GM12878 (cell line): ENCODE results near the gene ABCA2. TPM values are rescaled to one million over a fixed set of nuclear protein-coding genes. Genes with fewer than 3 reads are reported as not detected.

Source experiments
- ATAC-seq: fragments of 200-7000 bp; cut with Tn5 transposase; 3 replicates; pipeline ENCODE4 v1.9.1; 2020; ENCODE audit warnings: mild to moderate bottlenecking, moderate library complexity
- BruUV-seq: library from RNA; stranded (reverse); fragments of 400-500 nt; replicated peaks from 2 replicates; lab custom pipeline; 2021; lab: Mats Ljungman, UMichigan
- CTCF ChIA-PET: fragments of 300-600 bp; sonication (Branson Sonifier 250); formaldehyde crosslinking; extraction: SDS; loops from one replicate; lab custom pipeline; 2021; ENCODE audit warnings: inconsistent platforms; lab: Yijun Ruan, JAX
- POLR2A ChIA-PET: fragments of 350-600 bp; formaldehyde crosslinking; extraction: SDS; loops from one replicate; lab custom pipeline; 2021; ENCODE audit warnings: inconsistent platforms; lab: Charles Lee
- RAD21 ChIA-PET: fragments of 300-600 bp; sonication (Branson Sonifier 250); formaldehyde crosslinking; loops from one replicate; lab custom pipeline; 2023; ENCODE audit warnings: antibody characterized with exemption; ENCODE audit not compliant: unreplicated experiment; lab: Charles Lee
- SMC1A ChIA-PET: fragments of 300-600 bp; sonication (Branson Sonifier 250); formaldehyde crosslinking; loops from one replicate; lab custom pipeline; 2023; ENCODE audit not compliant: unreplicated experiment, uncharacterized antibody; lab: Charles Lee
- DNase-seq: peaks from one replicate; pipeline ENCODE4 v3.0.0-alpha.2; 2011; ENCODE audit warnings: low read depth, low spot score
- FAIRE-seq: peaks from 3 replicates; lab custom pipeline; 2011; peaks lifted over from hg19 to GRCh38; lab: Jason Lieb, UNC
- H2AFZ ChIP-seq: 2 replicates; pipeline ENCODE4 v1.6.0; 2011; ENCODE audit warnings: low read depth, low read length, control low read depth; ENCODE audit not compliant: control insufficient read depth
- H3K27ac ChIP-seq: 2 replicates; pipeline ENCODE4 v1.5.1; 2011; ENCODE audit warnings: control low read depth; ENCODE audit not compliant: control insufficient read depth, insufficient read depth
- H3K27me3 ChIP-seq, 2 experiments: replicated peaks in 1 of 2; 2 replicates each; pipeline versions ENCODE4 v1.6.0 to v1.6.1; 2011; ENCODE audit warnings: low read length in 1 of 2; ENCODE audit not compliant: control insufficient read depth in 2 of 2, insufficient read depth in 2 of 2
- H3K36me3 ChIP-seq, 2 experiments: 2 replicates each; pipeline ENCODE4 v1.5.1; 2011; ENCODE audit warnings: low read length in 1 of 2; ENCODE audit not compliant: control insufficient read depth in 2 of 2, insufficient read depth in 2 of 2
- H3K4me1 ChIP-seq: 2 replicates; pipeline ENCODE4 v1.6.1; 2011; ENCODE audit warnings: mild to moderate bottlenecking, low read length, moderate library complexity, mixed read lengths; ENCODE audit not compliant: control insufficient read depth, insufficient read depth
- H3K4me2 ChIP-seq: 2 replicates; pipeline ENCODE4 v1.6.0; 2011; ENCODE audit warnings: control low read depth; ENCODE audit not compliant: control insufficient read depth, insufficient read depth
- H3K4me3 ChIP-seq: fragments of 200-600 bp; sonication (generic); 2 replicates; pipeline ENCODE4 v1.5.1; 2016
- H3K79me2 ChIP-seq: 2 replicates; pipeline ENCODE4 v1.6.0; 2011; ENCODE audit warnings: low read length; ENCODE audit not compliant: control insufficient read depth, insufficient read depth
- H3K9ac ChIP-seq: 2 replicates; pipeline ENCODE4 v1.8.0; 2011; ENCODE audit warnings: low read length, control low read depth, mixed read lengths; ENCODE audit not compliant: control insufficient read depth, insufficient read depth
- H3K9me3 ChIP-seq: replicated peaks from 3 replicates; pipeline ENCODE4 v1.5.1; 2011; ENCODE audit warnings: mild to moderate bottlenecking, low read length; ENCODE audit not compliant: control insufficient read depth, insufficient read depth
- H4K20me1 ChIP-seq: 2 replicates; pipeline ENCODE4 v1.6.0; 2011; ENCODE audit not compliant: control insufficient read depth, insufficient read depth
- EZH2 ChIP-seq: IDR thresholded peaks from 2 replicates; pipeline ENCODE4 v1.6.1; 2012; ENCODE audit warnings: low read depth, mild to moderate bottlenecking, control low read depth, inconsistent platforms, low read length, borderline replicate concordance; ENCODE audit not compliant: control insufficient read depth
- IRF5 ChIP-seq: fragments of 450-650 bp; IDR thresholded peaks from 2 replicates; pipeline ENCODE4 v1.6.1; 2017; ENCODE audit warnings: borderline replicate concordance
- JUNB ChIP-seq: IDR thresholded peaks from 2 replicates; pipeline ENCODE4 v1.6.1; 2016; ENCODE audit warnings: antibody characterized with exemption, mild to moderate bottlenecking
- MYB ChIP-seq: fragments of 150-350 bp; IDR thresholded peaks from 2 replicates; pipeline ENCODE4 v1.6.1; 2014; ENCODE audit warnings: mild to moderate bottlenecking, low read depth, low read length, borderline replicate concordance
- PAX5 ChIP-seq: IDR thresholded peaks from 2 replicates; pipeline ENCODE4 v1.6.1; 2011; ENCODE audit warnings: low read depth, low read length, borderline replicate concordance
- TCF3 ChIP-seq: IDR thresholded peaks from 2 replicates; pipeline ENCODE4 v1.6.1; 2012; ENCODE audit warnings: low read depth, mild to moderate bottlenecking, low read length, borderline replicate concordance; ENCODE audit not compliant: insufficient read depth
- ZBED1 ChIP-seq: IDR thresholded peaks from 2 replicates; pipeline ENCODE4 v1.6.1; 2016; ENCODE audit warnings: borderline replicate concordance
- WGBS: methylation state at CpG from one replicate; pipeline ENCODE4 v1.1.6; 2016; ENCODE audit warnings: low lambda C conversion rate; ENCODE audit not compliant: insufficient replicate concordance, insufficient coverage; ENCODE audit errors: missing lambda C conversion rate; 5-methylcytosine and 5-hydroxymethylcytosine counted together
- in situ Hi-C: fragments of 300-500 bp; cut with MboI; formaldehyde crosslinking; loops from 9 replicates; pipeline ENCODE4 v1.14.3; 2018; ENCODE audit warnings: mixed read lengths
- intact Hi-C: fragments of 100-400 bp; cut with micrococcal nuclease; formaldehyde crosslinking; loops from one replicate; pipeline ENCODE4 v1.14.2; 2022; ENCODE audit not compliant: unreplicated experiment
- polyA plus RNA-seq, 11 experiments: library from polyadenylated mRNA; depleted of rRNA in 4 of 11; unstranded in 6 of 11; stranded (reverse) in 5 of 11; fragments of >200 nt; fragmentation: Nextera tagmentation in 4 of 11; fragmentation: Illumina TruSeq in 1 of 11; extraction: Ambion mirVana in 4 of 11; extraction: Trizol in 1 of 11; gene quantifications; 1 replicate in 1 of 11; 2 replicates in 10 of 11; pipeline versions ENCODE4 v1.2.1 to v1.2.3, GENCODE V29; 2011 to 2016; ENCODE audit warnings: inconsistent platforms in 2 of 11, missing spikeins in 2 of 11, low read depth in 1 of 11
- total RNA-seq, 4 experiments: library from RNA; depleted of rRNA in 3 of 4; stranded (reverse); fragments of >200 nt in 3 of 4; fragmentation: Illumina TruSeq in 1 of 4; extraction: Trizol in 1 of 4; gene quantifications; 2 replicates each; pipeline versions ENCODE4 v1.2.1 to v1.2.3, GENCODE V29; 2013 to 2021

Gene ABCA2
- total and polyA plus RNA-seq, 10 of the 15 experiments (the other 5 are each of a cell fraction or from before 2014, with no cell fraction given) = 0.13 to 2.6 (median 0.71) TPM; not detected in 2

- WGBS = 71% methylated on average over 4 of the region's 4 CpGs
- H3K79me2 ChIP-seq = no peaks in the 10 kb centered on the region
- no peak overlapping the region for H2AFZ ChIP-seq
- in situ Hi-C loops (no loop called here), intact Hi-C loops (no loop called here)
- no peak for ATAC-seq
- H3K4me3 ChIP-seq = no peak overlapping the region
- ChIA-PET SMC1A (interaction anchor here (1.8 kb wide), 1 partner anchor 79 kb away, joined by 6 read pairs; no protein-coding TSS in a partner anchor), POLR2A (interaction anchor here (0.6 to 1.4 kb wide), 2 partner anchors 9 to 30 kb away, joined by 3 to 4 read pairs; partner anchors contain the start of gene CLIC3), RAD21 (interaction anchor here (0.9 to 1.0 kb wide), 2 partner anchors 79 to 162 kb away, joined by 3 read pairs; partner anchors contain the start of genes ANAPC2 and SSNA1), CTCF (interaction anchor here (1.1 to 2.9 kb wide), 5 partner anchors 8 to 239 kb away, joined by 4 to 19 read pairs (median 5); partner anchors contain the start of gene AJM1)
- no peaks in the 10 kb centered on the region for H3K9me3 ChIP-seq
- H3K36me3 ChIP-seq = no peaks in the 10 kb centered on the region
- no peak overlapping the region for H3K4me2 ChIP-seq
- no peak overlapping the region for H3K9ac ChIP-seq
- H3K27me3 ChIP-seq = peaks cover 0 to 2% of the 10 kb centered on the region in 2 experiments; a peak in 2 of 4 replicates
- H3K4me1 ChIP-seq = peaks cover 27% of the 10 kb centered on the region
- BruUV-seq = no TSS peak
- no peak for TF ChIP-seq JUNB
- TF ChIP-seq PAX5 = no peak
- no peak for TF ChIP-seq MYB
- TF ChIP-seq EZH2 = no peak
- no peak for TF ChIP-seq IRF5
- no peak for TF ChIP-seq TCF3
- no peak for TF ChIP-seq ZBED1
- no peak for DNase-seq
- H3K27ac ChIP-seq = no peak overlapping the region
- H4K20me1 ChIP-seq = no peaks in the 10 kb centered on the region
- FAIRE-seq = no peak
Measured at GRCh38 chr9:137026828-137027227, 1.2 kb downstream of the ABCA2 start.
